ENCODE results near the gene EPHA1. TPM values are rescaled to one million over a fixed set of nuclear protein-coding genes. Genes with fewer than 3 reads are reported as not detected.
A peak's percentile ranks its signal among the peaks of the same experiment; 100 is the strongest.

The EPHA1 gene
- total and polyA plus RNA-seq, 2 donors (not counting 3 experiments of a cell fraction or from before 2014, with no cell fraction given) = 0.07 TPM; not detected in 1

DNA sequence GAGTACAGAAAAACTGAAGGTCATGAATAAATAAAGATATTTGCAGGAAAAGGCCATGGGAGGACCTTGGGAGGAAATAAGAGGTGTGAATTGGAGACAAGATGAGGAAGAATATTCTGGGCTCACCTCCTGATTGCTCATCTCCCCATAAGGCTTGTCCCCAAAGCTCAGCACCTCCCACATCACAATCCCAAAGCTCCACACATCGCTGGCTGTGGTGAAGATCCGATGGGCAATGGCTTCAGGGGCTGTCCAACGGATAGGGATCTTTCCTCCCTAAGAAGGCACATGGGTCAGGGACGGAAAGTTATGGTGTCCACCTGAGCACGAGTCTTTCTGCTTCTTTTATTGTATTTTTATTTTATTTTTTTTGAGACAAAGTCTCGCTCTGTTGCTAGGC, 14.6 kb downstream of the EPHA1 start:
- intact Hi-C loops (cut with micrococcal nuclease) (loop anchor here (5.0 kb wide), 1 partner anchor 587 kb away; no protein-coding TSS in a partner anchor), dilution Hi-C loops (cut with MboI; ENCODE audit: extremely low pct_ligation_motif_present, low sequenced_read_pairs) (loop anchor here (25.0 kb wide), 1 partner anchor 118 kb away; no protein-coding TSS in a partner anchor)
- no peak overlapping the region for H3K27ac ChIP-seq (ENCODE audit: insufficient read depth, low read depth, low read length)
- H3K4me2 ChIP-seq (ENCODE audit: insufficient read depth, low read length) = no peak overlapping the region
- H3K9me1 ChIP-seq (replicated peaks; ENCODE audit: control insufficient read depth, extremely low read depth, insufficient read depth, low read length) = no peaks in the 10 kb centered on the region
- H3K79me2 ChIP-seq (ENCODE audit: control insufficient read depth, insufficient read depth, low read length) = peaks cover 5% of the 10 kb centered on the region
- no TSS peak for BruUV-seq (replicated peaks)
- H4K20me1 ChIP-seq (replicated peaks; ENCODE audit: control insufficient read depth, extremely low read depth, insufficient read depth, low read length) = no peaks in the 10 kb centered on the region
- peaks cover 10 to 21% of the 10 kb centered on the region in 2 experiments for H3K36me3 ChIP-seq (ENCODE audit: control insufficient read depth in 2 of 2, extremely low read depth in 1 of 2, insufficient read depth in 2 of 2, low read length in 2 of 2)
- no peak for DNase-seq (ENCODE audit: low read depth, low spot score)
- CTCF ChIA-PET = interaction anchor here (1.2 to 4.5 kb wide), 6 partner anchors 10 to 111 kb away, joined by 4 to 18 read pairs (median 7); no protein-coding TSS in a partner anchor
- no peak overlapping the region for H3K9ac ChIP-seq (replicated peaks; ENCODE audit: extremely low read depth, insufficient read depth, low read length)
- POLR2A ChIA-PET = interaction anchor here (0.8 to 2.6 kb wide), 3 partner anchors 10 to 14 kb away, joined by 3 to 12 read pairs (median 3); no protein-coding TSS in a partner anchor
- no peak for FAIRE-seq
- no peaks in the 10 kb centered on the region for H3K27me3 ChIP-seq (ENCODE audit: control insufficient read depth in 2 of 2, insufficient read depth in 2 of 2, low read length in 2 of 2)
- no peak overlapping the region for H2AFZ ChIP-seq (ENCODE audit: low read depth, low read length)
- no peak overlapping the region for H3K4me3 ChIP-seq (replicated peaks in 1 of 3; ENCODE audit: insufficient read depth in 1 of 3, low read depth in 1 of 3, low read length in 3 of 3)
- TF ChIP-seq POLR2A (IDR thresholded peaks at IDR 0.05; ENCODE audit: low read depth, low read length) (peak; percentile 39), JUN (IDR thresholded peaks at IDR 0.05; ENCODE audit: borderline replicate concordance, insufficient read depth, insufficient read length, low read depth) (no peak)
- H3K9me3 ChIP-seq (replicated peaks; ENCODE audit: control insufficient read depth, insufficient read depth, low read length) = no peaks in the 10 kb centered on the region
- peaks cover 60% of the 10 kb centered on the region for H3K4me1 ChIP-seq (ENCODE audit: control insufficient read depth, extremely low read depth, insufficient read depth, low read length)

DNA sequence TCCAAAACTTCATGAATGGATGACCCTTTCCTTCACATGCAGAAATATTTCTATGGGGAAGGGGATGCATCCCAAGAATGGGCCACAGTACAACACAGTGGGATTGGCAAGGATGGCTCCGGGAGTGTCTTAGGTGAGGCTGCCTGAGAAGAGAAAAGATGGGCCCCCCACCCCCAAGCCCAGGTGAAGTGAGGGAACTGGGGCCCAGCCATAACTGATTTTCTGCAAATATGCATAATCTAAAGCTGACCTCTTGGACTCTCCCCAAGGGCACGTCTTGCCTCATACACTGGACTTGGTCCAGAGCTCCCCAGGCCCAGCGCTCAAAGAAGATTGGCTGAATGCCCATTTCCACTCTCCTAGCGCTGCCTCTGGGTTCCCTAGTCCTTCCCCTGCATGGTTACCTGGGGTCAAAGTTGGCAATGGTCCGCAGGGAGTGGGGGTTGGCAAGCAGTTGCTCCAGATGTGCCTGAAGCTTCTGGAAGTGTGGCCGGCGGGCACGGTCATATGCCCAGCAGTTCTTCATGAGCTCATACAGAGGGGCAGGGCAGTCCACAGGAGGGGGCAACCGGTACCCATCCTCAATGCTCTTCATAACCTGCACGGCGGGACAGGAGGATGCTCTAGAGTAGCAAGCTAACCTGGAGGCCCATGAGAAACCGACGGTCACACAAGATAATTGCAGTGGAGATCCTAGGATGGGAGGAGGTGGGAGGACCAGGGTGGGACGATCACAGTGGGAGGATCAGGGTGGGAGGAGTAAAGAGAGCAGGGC, 15.2 kb downstream of the EPHA1 start:
- H3K79me2 ChIP-seq (ENCODE audit: control insufficient read depth, insufficient read depth, low read length) = peaks cover 10% of the 10 kb centered on the region
- no peak overlapping the region for H3K4me3 ChIP-seq (replicated peaks in 1 of 3; ENCODE audit: insufficient read depth in 1 of 3, low read depth in 1 of 3, low read length in 3 of 3)
- DNase-seq (ENCODE audit: low read depth, low spot score) (no peak), FAIRE-seq (peak; percentile 59)
- no peaks in the 10 kb centered on the region for H3K9me3 ChIP-seq (replicated peaks; ENCODE audit: control insufficient read depth, insufficient read depth, low read length)
- H3K9me1 ChIP-seq (replicated peaks; ENCODE audit: control insufficient read depth, extremely low read depth, insufficient read depth, low read length) = no peaks in the 10 kb centered on the region
- dilution Hi-C loops (cut with MboI; ENCODE audit: extremely low pct_ligation_motif_present, low sequenced_read_pairs) = loop anchor here (25.0 kb wide), 1 partner anchor 119 kb away; no protein-coding TSS in a partner anchor
- intact Hi-C loops (cut with micrococcal nuclease) = loop anchor here (5.0 kb wide), 1 partner anchor 586 kb away; no protein-coding TSS in a partner anchor
- ChIA-PET POLR2A (interaction anchor here (0.8 to 2.9 kb wide), 5 partner anchors 9 to 106 kb away, joined by 3 to 17 read pairs (median 7); no protein-coding TSS in a partner anchor), CTCF (interaction anchor here (1.2 to 4.5 kb wide), 6 partner anchors 9 to 111 kb away, joined by 3 to 18 read pairs (median 8); no protein-coding TSS in a partner anchor)
- no peak overlapping the region for H3K27ac ChIP-seq (ENCODE audit: insufficient read depth, low read depth, low read length)
- peaks cover 14 to 27% of the 10 kb centered on the region in 2 experiments for H3K36me3 ChIP-seq (ENCODE audit: control insufficient read depth in 2 of 2, extremely low read depth in 1 of 2, insufficient read depth in 2 of 2, low read length in 2 of 2)
- no peak overlapping the region for H3K9ac ChIP-seq (replicated peaks; ENCODE audit: extremely low read depth, insufficient read depth, low read length)
- no peak overlapping the region for H3K4me2 ChIP-seq (ENCODE audit: insufficient read depth, low read length)
- peaks cover 66% of the 10 kb centered on the region for H3K4me1 ChIP-seq (ENCODE audit: control insufficient read depth, extremely low read depth, insufficient read depth, low read length)
- H4K20me1 ChIP-seq (replicated peaks; ENCODE audit: control insufficient read depth, extremely low read depth, insufficient read depth, low read length) = no peaks in the 10 kb centered on the region
- TF ChIP-seq POLR2A (IDR thresholded peaks at IDR 0.05; ENCODE audit: low read depth, low read length) (peak; percentile 36), POLR2AphosphoS5 (IDR thresholded peaks at IDR 0.05; ENCODE audit: insufficient read depth, low read depth, low read length) (no peak)
- H2AFZ ChIP-seq (ENCODE audit: low read depth, low read length) = no peak overlapping the region
- no peaks in the 10 kb centered on the region for H3K27me3 ChIP-seq (ENCODE audit: control insufficient read depth in 2 of 2, insufficient read depth in 2 of 2, low read length in 2 of 2)
- no TSS peak for BruUV-seq (replicated peaks)

All from endothelial cell of umbilical vein (primary cell).